Measurements from ENCODE around the gene SPEM2.

SPEM2 gene

DNA sequence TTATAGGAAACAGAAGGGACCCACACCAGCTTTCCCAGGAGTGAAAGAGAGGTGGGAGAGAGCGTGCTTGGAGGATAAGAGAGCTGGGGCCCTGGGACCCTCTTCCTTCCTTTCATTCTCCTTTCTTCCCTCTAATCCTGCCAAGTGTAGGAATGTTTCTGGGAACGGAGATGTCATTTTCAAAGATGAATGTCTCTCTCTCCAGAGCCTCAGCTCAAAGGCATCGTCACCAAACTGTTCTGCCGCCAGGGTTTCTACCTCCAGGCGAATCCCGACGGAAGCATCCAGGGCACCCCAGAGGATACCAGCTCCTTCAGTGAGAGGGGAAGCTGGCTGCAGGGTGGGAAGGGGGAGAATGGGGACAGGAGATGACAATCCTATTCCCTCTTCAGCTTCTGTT lies 15.8 kb downstream of the SPEM2 start:
- Histone ChIP-seq H3K36me3 (ENCODE audit: control insufficient read depth, insufficient read depth, low read length) (no peaks in the 10 kb centered on the region), H3K4me3 (ENCODE audit: low read length) (no peak overlapping the region), H3K9me3 (ENCODE audit: control insufficient read depth, low read length) (no peaks in the 10 kb centered on the region), H3K9ac (ENCODE audit: low read length) (no peak overlapping the region), H3K27me3 (ENCODE audit: control insufficient read depth, insufficient read depth, low read length) (peaks cover 68% of the 10 kb centered on the region), H3K4me1 (ENCODE audit: control insufficient read depth, insufficient read depth, low read length) (peaks cover 43% of the 10 kb centered on the region)

DNA sequence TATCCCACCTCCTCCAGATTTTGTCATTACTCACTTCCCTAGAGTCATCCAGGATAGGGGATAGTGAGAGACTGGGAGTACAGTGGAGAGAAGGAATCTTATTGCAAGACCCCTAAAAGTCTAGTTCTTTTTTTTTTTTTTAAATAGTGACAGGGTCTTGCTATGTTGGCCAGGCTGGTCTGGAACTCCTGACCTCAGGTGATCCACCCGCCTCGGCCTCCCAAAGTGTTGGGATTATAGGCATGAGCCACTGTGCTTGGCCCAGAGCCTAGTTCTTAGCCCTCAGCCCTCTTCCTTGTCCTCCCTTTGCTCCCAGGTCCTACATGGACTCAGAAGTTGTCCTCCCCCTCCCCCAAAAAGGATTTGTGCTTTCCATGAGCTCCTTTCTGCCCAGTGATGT lies 16.7 kb downstream of the SPEM2 start:
- Histone ChIP-seq H3K4me3 (ENCODE audit: low read length) (no peak overlapping the region), H3K9ac (ENCODE audit: low read length) (no peak overlapping the region), H3K9me3 (ENCODE audit: control insufficient read depth, low read length) (no peaks in the 10 kb centered on the region), H3K4me1 (ENCODE audit: control insufficient read depth, insufficient read depth, low read length) (peaks cover 41% of the 10 kb centered on the region), H3K27me3 (ENCODE audit: control insufficient read depth, insufficient read depth, low read length) (peaks cover 77% of the 10 kb centered on the region), H3K36me3 (ENCODE audit: control insufficient read depth, insufficient read depth, low read length) (no peaks in the 10 kb centered on the region)

DNA sequence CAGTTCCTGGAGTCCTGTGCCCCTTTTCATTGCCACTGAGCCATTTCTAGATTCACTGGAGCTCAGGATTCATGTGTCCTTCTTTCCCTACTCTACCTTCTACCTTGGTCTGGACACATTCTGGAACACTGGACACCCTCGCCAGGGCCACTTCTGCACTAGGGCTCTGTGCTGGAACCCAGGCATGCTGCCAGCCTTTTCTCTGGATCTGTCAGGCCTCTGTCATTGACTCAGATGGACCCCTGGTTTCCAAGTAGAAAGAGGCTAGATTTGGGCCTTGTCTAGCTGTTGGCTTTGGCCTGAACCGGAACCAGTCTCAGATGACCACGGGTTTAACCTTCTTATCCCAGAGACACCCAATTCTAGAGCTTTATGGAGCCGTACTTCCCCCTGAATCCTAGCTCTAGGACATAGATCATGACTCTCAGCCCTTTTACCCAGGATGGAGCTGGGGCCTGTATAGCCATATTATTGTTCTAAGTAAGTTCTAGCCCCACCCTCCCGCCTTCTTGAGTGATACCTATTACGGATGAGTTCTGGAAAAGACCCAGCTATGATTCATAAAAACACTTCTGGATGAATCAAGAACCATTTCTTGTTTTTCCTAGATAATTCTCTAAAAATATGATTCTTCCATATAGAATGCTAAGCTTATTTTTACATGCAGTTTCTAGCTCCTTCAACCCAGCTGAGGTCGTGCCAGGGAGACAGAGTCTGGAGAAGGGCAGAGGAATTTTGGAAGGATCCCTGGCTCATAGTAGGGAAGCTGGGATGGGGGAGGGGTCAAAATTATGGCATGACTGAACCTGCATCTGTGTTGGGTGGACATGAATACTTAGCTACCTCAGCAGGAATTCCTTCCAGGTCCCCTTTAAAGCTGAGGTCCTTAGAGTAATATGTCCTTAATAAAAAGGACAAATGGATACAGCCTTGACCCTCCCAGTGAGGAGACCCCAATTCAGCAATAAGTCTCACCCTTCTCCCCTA lies 18.4 kb downstream of the SPEM2 start:
- peaks cover 75% of the 10 kb centered on the region for H3K27me3 ChIP-seq (ENCODE audit: control insufficient read depth, insufficient read depth, low read length)
- H3K4me1 ChIP-seq (ENCODE audit: control insufficient read depth, insufficient read depth, low read length) = peaks cover 32% of the 10 kb centered on the region
- H3K9ac ChIP-seq (ENCODE audit: low read length) = no peak overlapping the region
- no peaks in the 10 kb centered on the region for H3K36me3 ChIP-seq (ENCODE audit: control insufficient read depth, insufficient read depth, low read length)
- H3K9me3 ChIP-seq (ENCODE audit: control insufficient read depth, low read length) = no peaks in the 10 kb centered on the region
- no peak overlapping the region for H3K4me3 ChIP-seq (ENCODE audit: low read length)

- Histone ChIP-seq H3K9ac (ENCODE audit: low read length) (peak within 1 kb of the TSS; percentile 37), H3K36me3 (ENCODE audit: control insufficient read depth, insufficient read depth, low read length) (no peaks in the 10 kb centered on the region), H3K4me3 (ENCODE audit: low read length) (peak within 1 kb of the TSS; percentile 33), H3K9me3 (ENCODE audit: control insufficient read depth, low read length) (no peaks in the 10 kb centered on the region), H3K27me3 (ENCODE audit: control insufficient read depth, insufficient read depth, low read length) (peaks cover 65% of the 10 kb centered on the region), H3K4me1 (ENCODE audit: control insufficient read depth, insufficient read depth, low read length) (peaks cover 25% of the 10 kb centered on the region)
Measured at GRCh38 chr17:7444682-7445618, 19.5 kb downstream of the SPEM2 start, which contains the start of gene CHRNB1. Gene CHRNB1 (plus strand): TSS chr17:7445061. CDS start chr17:7445128, 67 bp downstream.

DNA sequence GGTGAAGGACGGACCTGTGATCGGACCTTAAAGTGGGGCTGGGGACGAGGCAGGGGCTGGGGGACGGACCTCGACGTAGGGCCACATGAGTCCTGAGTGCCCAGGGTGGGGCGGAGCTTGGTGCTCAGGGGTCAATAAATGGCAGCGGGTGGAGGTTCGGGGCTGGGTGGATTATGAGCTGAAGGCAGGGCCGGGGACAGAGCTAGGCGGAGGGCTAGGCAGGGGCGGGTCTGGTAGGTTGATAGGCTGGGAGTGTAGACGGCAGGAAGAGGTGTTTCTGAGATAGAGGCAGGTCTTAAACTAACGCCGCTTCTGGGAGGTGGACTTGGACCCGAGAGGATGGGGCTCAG lies 20.2 kb downstream of the SPEM2 start:
- Histone ChIP-seq H3K27me3 (ENCODE audit: control insufficient read depth, insufficient read depth, low read length) (peaks cover 58% of the 10 kb centered on the region), H3K9ac (ENCODE audit: low read length) (peak overlapping the region; percentile 37), H3K4me1 (ENCODE audit: control insufficient read depth, insufficient read depth, low read length) (peaks cover 19% of the 10 kb centered on the region), H3K9me3 (ENCODE audit: control insufficient read depth, low read length) (no peaks in the 10 kb centered on the region), H3K36me3 (ENCODE audit: control insufficient read depth, insufficient read depth, low read length) (no peaks in the 10 kb centered on the region), H3K4me3 (ENCODE audit: low read length) (peak overlapping the region; percentile 33)

DNA sequence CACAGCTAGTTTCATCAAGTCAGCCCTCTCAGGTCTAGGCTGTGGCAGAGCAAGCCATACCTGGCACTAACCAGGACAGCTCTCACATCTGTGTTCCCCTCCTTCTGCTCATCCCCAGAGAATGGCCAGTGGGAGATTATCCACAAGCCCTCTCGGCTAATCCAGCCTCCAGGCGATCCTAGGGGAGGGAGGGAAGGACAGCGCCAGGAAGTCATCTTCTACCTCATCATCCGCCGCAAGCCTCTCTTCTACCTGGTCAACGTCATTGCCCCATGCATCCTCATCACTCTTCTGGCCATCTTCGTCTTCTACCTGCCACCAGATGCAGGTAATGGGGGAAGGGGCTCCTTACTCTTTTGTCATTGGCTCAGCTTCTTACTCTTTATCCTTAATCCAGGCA lies 23.0 kb downstream of the SPEM2 start:
- Histone ChIP-seq H3K4me1 (ENCODE audit: control insufficient read depth, insufficient read depth, low read length) (peaks cover 14% of the 10 kb centered on the region), H3K27me3 (ENCODE audit: control insufficient read depth, insufficient read depth, low read length) (peaks cover 35% of the 10 kb centered on the region), H3K36me3 (ENCODE audit: control insufficient read depth, insufficient read depth, low read length) (no peaks in the 10 kb centered on the region), H3K9ac (ENCODE audit: low read length) (no peak overlapping the region), H3K4me3 (ENCODE audit: low read length) (no peak overlapping the region), H3K9me3 (ENCODE audit: control insufficient read depth, low read length) (no peaks in the 10 kb centered on the region)

DNA sequence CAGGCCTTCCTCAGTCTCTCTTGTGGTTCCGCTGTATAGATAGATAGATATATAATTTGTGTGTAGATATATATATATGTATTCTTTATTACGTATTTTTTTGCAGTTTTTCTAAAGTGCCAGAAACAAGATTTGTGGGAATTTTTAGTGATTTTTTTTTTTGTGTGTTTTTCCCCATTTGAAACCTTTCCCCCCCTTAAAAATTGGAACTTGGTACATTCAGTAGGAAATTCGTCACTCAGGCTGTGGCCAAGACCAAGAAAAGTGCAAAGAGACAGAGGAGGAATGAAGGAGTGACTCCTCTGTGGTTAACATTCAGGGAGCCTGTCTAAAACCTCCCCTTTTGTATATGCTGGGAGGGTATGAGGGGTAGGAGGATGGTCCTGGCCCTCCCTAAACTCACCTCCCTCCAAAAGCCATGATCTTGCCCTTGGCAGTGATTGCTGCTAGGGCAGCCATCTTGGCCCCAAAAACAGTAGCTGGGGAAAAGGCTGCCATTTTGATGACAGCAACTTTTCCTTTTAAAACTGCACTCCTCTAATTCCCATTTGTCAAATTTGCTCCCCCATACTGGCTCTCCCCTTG lies 34.6 kb downstream of the SPEM2 start:
- Histone ChIP-seq H3K36me3 (ENCODE audit: control insufficient read depth, insufficient read depth, low read length) (no peaks in the 10 kb centered on the region), H3K9me3 (ENCODE audit: control insufficient read depth, low read length) (no peaks in the 10 kb centered on the region), H3K9ac (ENCODE audit: low read length) (no peak overlapping the region), H3K4me1 (ENCODE audit: control insufficient read depth, insufficient read depth, low read length) (peaks cover 5% of the 10 kb centered on the region), H3K4me3 (ENCODE audit: low read length) (no peak overlapping the region), H3K27me3 (ENCODE audit: control insufficient read depth, insufficient read depth, low read length) (no peaks in the 10 kb centered on the region)

- H3K9ac ChIP-seq (ENCODE audit: low read length) = no peak overlapping the region
- H3K36me3 ChIP-seq (ENCODE audit: control insufficient read depth, insufficient read depth, low read length) = no peaks in the 10 kb centered on the region
- no peak overlapping the region for H3K4me3 ChIP-seq (ENCODE audit: low read length)
- no peaks in the 10 kb centered on the region for H3K9me3 ChIP-seq (ENCODE audit: control insufficient read depth, low read length)
- no peaks in the 10 kb centered on the region for H3K27me3 ChIP-seq (ENCODE audit: control insufficient read depth, insufficient read depth, low read length)
- H3K4me1 ChIP-seq (ENCODE audit: control insufficient read depth, insufficient read depth, low read length) = peaks cover 5% of the 10 kb centered on the region
Measured at GRCh38 chr17:7460850-7461660, 35.6 kb downstream of the SPEM2 start.

DNA sequence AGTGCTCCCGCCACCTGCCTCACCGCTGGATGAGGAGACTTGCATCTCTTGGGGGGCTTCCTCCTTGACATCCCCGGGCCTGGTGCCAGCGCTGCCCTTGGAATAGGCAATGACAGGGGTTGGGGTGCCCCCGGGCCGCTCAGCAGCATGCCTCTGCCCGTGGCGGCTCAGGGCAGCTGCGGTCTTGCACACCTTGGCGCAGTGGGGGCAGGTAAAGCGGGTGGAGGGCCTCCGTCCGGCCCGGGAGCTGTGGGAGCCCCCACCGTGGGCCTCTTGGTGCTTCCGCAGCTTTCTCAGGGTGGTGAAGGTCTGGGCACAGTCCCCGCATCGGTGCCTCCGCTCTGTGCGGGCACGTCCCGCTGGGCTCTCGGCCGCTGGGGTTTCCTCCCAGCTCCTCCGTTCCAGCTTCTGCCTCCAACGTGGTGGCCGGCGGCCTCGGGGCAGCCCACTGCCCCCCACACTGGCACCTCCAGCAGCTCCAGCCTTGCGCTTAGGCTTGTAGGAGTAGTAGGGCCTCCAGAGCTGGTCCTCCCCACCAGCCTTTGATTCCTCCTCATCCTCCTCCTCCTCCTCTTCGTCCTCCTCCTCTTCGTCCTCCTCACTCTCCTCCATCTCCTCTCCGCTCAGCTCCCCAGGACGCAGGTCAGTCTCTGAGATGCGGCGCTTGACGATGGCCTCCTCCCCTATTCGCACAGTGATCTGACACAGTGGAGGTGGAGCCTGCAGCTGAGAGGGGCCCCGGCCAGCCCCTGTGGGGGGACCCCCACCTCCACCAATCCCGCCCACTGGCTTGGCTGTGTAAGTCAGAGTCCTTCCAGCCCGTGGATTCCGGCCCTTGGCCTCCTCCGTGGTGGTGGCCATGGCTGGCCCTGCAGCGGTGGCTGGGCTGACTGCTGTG lies 37.3 kb downstream of the SPEM2 start:
- peaks cover 4% of the 10 kb centered on the region for H3K36me3 ChIP-seq (ENCODE audit: control insufficient read depth, insufficient read depth, low read length)
- no peaks in the 10 kb centered on the region for H3K4me1 ChIP-seq (ENCODE audit: control insufficient read depth, insufficient read depth, low read length)
- H3K4me3 ChIP-seq (ENCODE audit: low read length) = no peak overlapping the region
- no peak overlapping the region for H3K9ac ChIP-seq (ENCODE audit: low read length)
- no peaks in the 10 kb centered on the region for H3K27me3 ChIP-seq (ENCODE audit: control insufficient read depth, insufficient read depth, low read length)
- H3K9me3 ChIP-seq (ENCODE audit: control insufficient read depth, low read length) = no peaks in the 10 kb centered on the region

GRCh38 chr17:7463372-7463846 lies 38.0 kb downstream of the SPEM2 start:
- Histone ChIP-seq H3K9ac (ENCODE audit: low read length) (no peak overlapping the region), H3K4me1 (ENCODE audit: control insufficient read depth, insufficient read depth, low read length) (no peaks in the 10 kb centered on the region), H3K36me3 (ENCODE audit: control insufficient read depth, insufficient read depth, low read length) (peaks cover 4% of the 10 kb centered on the region), H3K9me3 (ENCODE audit: control insufficient read depth, low read length) (no peaks in the 10 kb centered on the region), H3K4me3 (ENCODE audit: low read length) (no peak overlapping the region), H3K27me3 (ENCODE audit: control insufficient read depth, insufficient read depth, low read length) (no peaks in the 10 kb centered on the region)
